GM21360 (cell line): ENCODE results near the gene OAF.
A peak's percentile ranks its signal among the peaks of the same experiment; 100 is the strongest.

Experiments used
- ATAC-seq: cut with Tn5 transposase; IDR thresholded peaks from one replicate; pipeline ENCODE4 v1.9.1; 2021; ENCODE audit warnings: mild to moderate bottlenecking, moderate library complexity; ENCODE audit not compliant: unreplicated experiment

The OAF gene

DNA sequence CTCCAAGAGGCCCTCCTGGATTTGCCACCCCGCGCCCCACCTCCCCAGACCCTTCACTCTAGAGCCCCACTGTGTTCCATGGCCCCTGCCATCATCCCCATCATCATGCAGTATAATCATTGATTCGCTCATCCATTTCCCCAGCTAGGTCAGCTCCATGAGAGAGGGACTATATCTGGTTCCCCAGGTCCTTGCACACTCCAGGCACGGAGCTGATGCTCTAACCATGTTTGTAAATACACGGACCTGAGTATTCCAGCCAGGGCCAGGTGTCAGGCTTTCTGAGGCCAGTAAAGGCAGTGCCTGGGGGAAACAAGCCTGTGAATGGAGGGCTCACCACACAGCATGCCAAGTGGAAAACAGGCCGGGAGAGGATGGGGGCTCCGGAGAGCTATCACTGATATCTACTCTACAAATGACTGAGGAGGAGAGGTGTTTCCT lies 27.1 kb upstream of the OAF start:
- ATAC-seq = no peak

- no peak for ATAC-seq
These were observed 26.4 kb upstream of the OAF start for GRCh38 chr11:120184371-120184945.

GRCh38 chr11:120184946-120185705 lies 25.7 kb upstream of the OAF start:
- ATAC-seq = no peak

GRCh38 chr11:120185706-120186455 lies 25.0 kb upstream of the OAF start:
- ATAC-seq = no peak

DNA sequence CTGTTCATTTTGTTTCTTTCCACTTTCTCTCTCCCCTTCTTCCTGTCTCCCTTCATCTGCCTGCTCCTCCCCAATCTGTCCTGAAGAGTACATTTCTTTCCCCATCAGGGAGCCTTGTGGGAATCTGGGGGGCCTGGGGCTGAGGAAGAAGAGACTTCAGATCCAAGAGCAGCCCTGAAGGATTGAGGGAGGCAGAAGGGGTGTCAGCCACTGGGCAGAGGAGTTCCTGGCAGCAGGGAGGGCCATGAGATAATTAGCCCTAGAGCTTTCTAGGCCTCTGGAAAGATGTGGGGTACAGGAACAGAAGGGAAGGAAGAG lies 24.4 kb upstream of the OAF start:
- no peak for ATAC-seq

DNA sequence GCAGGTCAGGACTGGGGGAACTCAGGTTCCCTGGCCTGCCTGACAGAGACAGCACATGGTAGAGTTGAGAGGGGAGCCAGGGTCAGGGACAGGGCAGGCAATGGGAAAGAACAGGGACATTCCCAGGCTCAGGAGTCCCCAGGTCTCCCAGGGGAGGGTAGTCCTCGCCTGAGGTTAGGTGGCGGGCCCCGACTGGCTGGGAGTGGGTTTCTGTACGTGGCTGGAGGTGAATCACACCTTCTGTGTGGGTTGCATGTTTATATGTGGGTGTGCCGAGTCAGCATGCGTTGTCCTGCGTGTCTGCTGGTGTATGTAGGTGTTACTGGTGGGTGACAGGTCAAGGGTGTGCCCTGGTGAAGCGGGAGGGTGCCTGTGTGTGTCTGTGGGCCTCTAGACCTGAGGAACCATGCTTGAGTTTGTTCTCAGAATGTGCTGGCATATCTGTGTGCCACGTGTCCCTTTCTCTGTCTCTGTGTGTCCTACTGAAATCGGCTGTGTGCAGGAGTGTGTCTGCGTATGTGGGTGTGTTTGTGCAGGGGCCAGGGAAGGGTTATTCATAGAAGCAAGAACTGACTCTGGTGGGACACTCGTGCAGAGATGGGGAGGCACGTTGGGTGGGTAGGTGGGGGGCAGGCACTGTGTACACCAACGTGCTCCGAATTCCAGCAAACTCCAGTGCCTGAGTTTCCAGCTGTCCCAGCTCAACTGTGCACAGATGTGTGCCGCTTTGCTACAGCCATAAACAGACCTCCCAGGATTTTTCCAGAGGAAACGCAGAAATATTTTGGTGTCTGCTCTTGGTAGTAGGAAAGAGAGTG lies 23.8 kb upstream of the OAF start:
- peak; percentile 52 for ATAC-seq

GRCh38 chr11:120188371-120188770 lies 22.5 kb upstream of the OAF start:
- no peak for ATAC-seq

DNA sequence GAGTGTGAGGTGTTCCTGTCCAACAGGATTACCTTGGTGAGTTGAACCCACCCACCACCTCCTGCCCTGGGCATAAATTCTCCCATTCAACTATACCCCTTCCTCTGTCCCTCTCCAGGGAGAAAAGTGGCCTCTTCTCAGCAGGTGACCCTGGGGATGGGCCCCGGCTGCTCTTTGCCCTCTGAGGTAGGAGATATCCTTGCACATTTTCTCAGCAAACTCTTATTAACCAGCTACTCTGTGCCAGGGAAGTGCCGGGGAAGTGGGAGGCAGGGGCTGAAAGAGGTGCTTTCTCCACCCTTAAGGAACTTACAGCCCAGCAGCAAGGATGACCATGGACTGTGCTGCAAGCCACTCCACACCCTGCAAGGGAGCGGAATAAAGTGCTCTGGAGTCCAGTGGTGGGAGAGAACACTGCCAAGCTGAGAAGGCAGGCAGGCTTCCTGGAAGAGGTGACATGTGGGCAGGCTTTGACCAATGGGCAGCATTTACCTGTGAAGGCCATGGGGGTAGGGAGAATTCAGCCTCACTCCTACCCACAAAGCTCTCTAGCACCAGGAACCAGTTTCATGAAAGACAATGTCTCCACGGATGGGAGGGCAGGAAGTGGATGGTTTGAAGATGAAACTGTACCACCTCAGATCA lies 21.9 kb upstream of the OAF start:
- ATAC-seq = no peak

GRCh38 chr11:120191058-120191457 lies 19.8 kb upstream of the OAF start:
- ATAC-seq = no peak

DNA sequence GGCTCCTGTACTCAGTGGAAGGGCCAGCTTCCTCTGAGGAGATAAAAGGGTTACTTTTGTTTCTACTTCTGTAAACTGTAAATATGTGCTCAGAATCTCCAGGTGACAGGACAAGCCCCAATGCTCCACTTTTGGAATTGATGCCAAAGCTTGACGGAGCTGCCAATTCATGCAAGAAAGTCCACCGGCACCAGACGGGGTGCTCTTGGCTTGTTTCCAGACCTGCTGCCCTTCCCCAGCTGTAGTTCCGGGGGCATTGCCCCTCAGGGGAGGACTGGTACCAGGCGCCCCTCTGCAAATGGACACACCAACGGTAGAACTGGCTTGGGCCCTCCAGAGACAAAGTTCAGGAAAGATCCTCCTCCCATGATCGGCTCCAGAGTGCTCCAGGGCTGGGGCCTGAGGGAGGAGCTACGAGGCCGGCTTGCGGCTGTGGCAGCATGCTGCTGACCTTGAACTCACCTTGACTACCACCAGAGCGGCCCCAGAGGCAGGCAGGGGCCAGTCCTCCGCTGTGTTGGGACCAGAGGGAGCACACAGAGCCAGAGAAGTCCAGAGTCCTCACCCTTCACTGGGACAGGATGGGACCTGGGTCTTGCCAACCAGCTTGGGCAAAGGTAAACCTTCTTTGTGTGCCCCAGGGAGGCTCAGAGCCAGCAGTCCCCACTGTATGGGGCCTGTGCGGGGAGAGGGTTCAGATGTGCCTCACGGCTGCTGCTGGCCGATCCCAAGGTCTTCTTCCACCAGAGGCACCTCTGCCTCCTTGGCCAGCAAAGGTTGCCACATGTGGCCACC lies 17.8 kb upstream of the OAF start:
- no peak for ATAC-seq

- ATAC-seq = no peak
These were observed 16.7 kb upstream of the OAF start for GRCh38 chr11:120194166-120194565.

- ATAC-seq = no peak
These were observed 15.1 kb upstream of the OAF start for GRCh38 chr11:120195601-120196320.

GRCh38 chr11:120196826-120197225 lies 14.0 kb upstream of the OAF start:
- no peak for ATAC-seq

DNA sequence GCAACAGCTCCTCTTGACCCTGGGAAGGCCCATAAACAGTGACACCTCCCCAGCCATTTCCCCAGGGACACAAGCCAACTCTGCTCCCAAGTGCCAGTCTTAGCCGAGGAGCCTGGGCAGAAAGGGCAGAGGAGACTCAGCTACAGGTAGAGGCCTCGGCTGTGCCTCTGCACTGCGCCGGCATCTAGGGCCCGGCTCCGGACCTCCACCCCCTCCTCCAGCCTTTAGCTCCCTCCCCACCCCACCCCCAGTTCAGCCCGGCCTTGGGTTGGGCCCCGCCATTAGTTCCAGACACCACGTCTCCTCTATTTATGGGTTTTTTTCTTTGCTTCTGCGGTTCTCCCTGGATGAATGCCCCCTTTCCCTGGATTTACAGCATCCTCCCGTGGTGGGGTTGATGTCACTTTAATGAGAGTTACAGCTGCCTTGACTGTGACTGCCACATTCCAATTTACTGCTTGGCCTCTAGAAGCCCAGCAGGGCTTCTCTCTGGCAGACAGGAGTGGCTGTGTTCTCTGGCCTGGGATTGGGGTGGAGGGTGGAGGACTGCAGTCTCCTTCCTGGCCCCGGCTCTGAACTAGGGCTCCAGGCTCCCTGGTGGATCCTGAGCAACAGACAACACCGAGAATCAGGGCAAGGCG lies 13.5 kb upstream of the OAF start:
- no peak for ATAC-seq

DNA sequence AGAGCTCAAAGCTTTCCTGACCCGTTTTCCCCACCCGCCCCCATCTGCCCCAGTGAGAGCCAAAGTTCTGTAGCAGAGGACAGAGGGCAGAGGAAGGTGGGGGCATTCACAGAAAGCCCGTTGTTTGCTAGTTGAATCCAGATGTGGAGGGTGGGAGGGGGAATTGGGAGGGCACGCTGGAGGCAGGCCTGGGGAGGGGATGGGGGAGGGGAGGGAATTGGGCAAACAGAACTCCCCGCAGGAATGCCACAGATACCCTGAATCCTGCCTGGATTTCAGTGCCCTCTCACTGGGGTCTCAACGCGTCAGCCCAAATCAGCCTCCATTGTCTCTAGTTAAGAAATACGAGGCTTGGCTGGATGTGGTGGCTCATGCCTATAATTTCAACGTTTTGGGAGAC lies 12.9 kb upstream of the OAF start:
- ATAC-seq = no peak

GRCh38 chr11:120198403-120198786 lies 12.4 kb upstream of the OAF start:
- no peak for ATAC-seq

DNA sequence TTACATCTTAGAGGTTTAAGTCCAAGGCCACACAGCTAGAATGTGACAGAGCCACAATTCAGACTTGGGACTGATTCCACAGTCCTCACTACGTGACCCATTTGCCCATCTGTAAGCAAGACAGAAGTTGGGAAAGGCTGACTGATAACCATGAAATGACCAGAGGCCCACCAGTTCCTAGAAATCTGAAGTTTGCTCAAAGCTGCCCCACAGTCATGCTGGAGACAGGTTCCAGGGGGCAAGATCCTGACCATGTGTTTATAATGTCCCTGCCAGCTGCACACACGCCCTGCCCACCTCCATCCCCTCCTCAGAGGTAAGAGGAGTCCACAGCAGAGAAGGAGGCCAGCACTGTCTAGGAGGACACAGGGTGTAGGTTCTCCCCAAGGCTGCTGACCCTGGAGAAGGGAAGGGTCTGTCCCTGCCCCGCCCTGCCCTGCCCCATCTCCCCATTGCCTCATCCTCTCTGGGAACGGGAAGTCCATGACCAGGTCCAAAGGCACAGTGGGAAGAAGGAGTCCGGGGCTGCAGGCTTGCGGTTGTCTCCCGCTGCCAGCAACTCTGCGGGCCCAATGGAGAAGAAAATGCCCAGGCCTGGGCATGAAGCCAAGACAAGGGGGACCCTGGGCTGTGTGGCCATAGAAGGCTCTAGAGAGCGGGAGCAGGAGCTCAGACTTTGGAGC lies 11.9 kb upstream of the OAF start:
- no peak for ATAC-seq

- ATAC-seq = no peak
These were observed 11.2 kb upstream of the OAF start for GRCh38 chr11:120199613-120200012.
